Tibial artery (tissue), 4 donors: ENCODE measurements around the gene RAP2C.

Experiments
- DNase-seq, 2 donors: peaks; one replicate each; pipeline ENCODE4 v3.0.0-alpha.2; 2019
- H3K27ac ChIP-seq, 2 donors: fragments of 200-600 bp; sonication (generic) in 1 of 2; 1 replicate in 1 of 2; 2 replicates in 1 of 2; pipeline ENCODE4 v1.5.1; 2018 to 2019; ENCODE audit warnings: mild to moderate bottlenecking in 1 of 2
- H3K27me3 ChIP-seq, 2 donors: fragments of 200-600 bp; sonication (generic) in 1 of 2; one replicate each; pipeline versions ENCODE4 v1.5.1 to v1.6.0; 2016 to 2019
- H3K36me3 ChIP-seq, 3 donors: fragments of 200-600 bp; sonication (generic) in 2 of 3; one replicate each; pipeline ENCODE4 v1.5.1; 2016 to 2019; ENCODE audit warnings: mild to moderate bottlenecking in 2 of 3
- H3K4me1 ChIP-seq, 4 donors: fragments of 200-600 bp; sonication (generic) in 2 of 4; 1 replicate in 3 of 4; 2 replicates in 1 of 4; pipeline ENCODE4 v1.5.1; 2016 to 2019
- H3K4me3 ChIP-seq, 2 donors: fragments of 200-600 bp; sonication (generic) in 1 of 2; 1 replicate in 1 of 2; 2 replicates in 1 of 2; pipeline ENCODE4 v1.5.1; 2018 to 2019; ENCODE audit warnings: mild to moderate bottlenecking in 2 of 2
- H3K9me3 ChIP-seq, 3 donors: fragments of 200-600 bp; sonication (generic) in 1 of 3; one replicate each; pipeline ENCODE4 v1.5.1; 2016 to 2019
- CTCF ChIP-seq, 2 experiments: fragments of 200-600 bp in 1 of 2; fragments of 450-650 bp in 1 of 2; IDR thresholded peaks; one replicate each; pipeline ENCODE4 v1.5.1; 2017 to 2019; ENCODE audit warnings: antibody characterized with exemption in 2 of 2, mild to moderate bottlenecking in 1 of 2, moderate library complexity in 1 of 2
- intact Hi-C: fragments of 100-400 bp; cut with DNase I; formaldehyde crosslinking; loops from one replicate; pipeline ENCODE4 v1.15.0; 2023; ENCODE audit warnings: low total_unique reads

RAP2C gene

GRCh38 chrX:132218100-132218812 is 991 bp downstream of the RAP2C start:
- peak overlapping the region; percentile 96 to 99 for H3K27ac ChIP-seq
- intact Hi-C loops: loop anchor here (10.0 kb wide), 1 partner anchor 123 kb away; no protein-coding TSS in a partner anchor
- no peak for TF ChIP-seq CTCF (IDR thresholded peaks at IDR 0.05)
- peaks cover 0 to 24% (median 2%) of the 10 kb centered on the region in 4 donors for H3K4me1 ChIP-seq
- H3K27me3 ChIP-seq: no peaks in the 10 kb centered on the region
- H3K4me3 ChIP-seq: peak overlapping the region; percentile 84 to 92
- DNase-seq: peak; percentile 76 to 90
- H3K36me3 ChIP-seq: no peaks in the 10 kb centered on the region
- no peaks in the 10 kb centered on the region for H3K9me3 ChIP-seq

- intact Hi-C loops: loop anchor here (10.0 kb wide), 1 partner anchor 123 kb away; no protein-coding TSS in a partner anchor
- peak; percentile 60 to 80 for DNase-seq
- no peak for TF ChIP-seq CTCF (IDR thresholded peaks at IDR 0.05)
Measured at GRCh38 chrX:132217203-132218073, 1.8 kb downstream of the RAP2C start.

GRCh38 chrX:132216806-132217202 is 2.4 kb downstream of the RAP2C start:
- intact Hi-C loops: loop anchor here (10.0 kb wide), 1 partner anchor 122 kb away; no protein-coding TSS in a partner anchor
- no peak for DNase-seq
- Histone ChIP-seq H3K27me3 (no peaks in the 10 kb centered on the region), H3K27ac (peak overlapping the region; percentile 96 to 99), H3K4me1 (peaks cover 0 to 24% (median 2%) of the 10 kb centered on the region in 4 donors), H3K4me3 (peak overlapping the region; percentile 84 to 92), H3K9me3 (no peaks in the 10 kb centered on the region), H3K36me3 (no peaks in the 10 kb centered on the region)
- TF ChIP-seq CTCF (IDR thresholded peaks at IDR 0.05): no peak

More at GRCh38 chrX:132217203-132218073, 1.8 kb downstream of the RAP2C start:
- Histone ChIP-seq H3K4me1 (peaks cover 0 to 24% (median 2%) of the 10 kb centered on the region in 4 donors), H3K27ac (peak overlapping the region; percentile 96 to 99), H3K27me3 (no peaks in the 10 kb centered on the region), H3K9me3 (no peaks in the 10 kb centered on the region), H3K4me3 (peak overlapping the region; percentile 84 to 92), H3K36me3 (no peaks in the 10 kb centered on the region)

- Histone ChIP-seq H3K36me3 (no peaks in the 10 kb centered on the region), H3K4me3 (peak overlapping the region; percentile 84 to 92), H3K27ac (peak overlapping the region; percentile 96 to 99), H3K4me1 (peaks cover 0 to 24% (median 2%) of the 10 kb centered on the region in 4 donors), H3K27me3 (no peaks in the 10 kb centered on the region), H3K9me3 (no peaks in the 10 kb centered on the region)
- no peak for TF ChIP-seq CTCF (IDR thresholded peaks at IDR 0.05)
- no peak for DNase-seq
- intact Hi-C loops: loop anchor here (10.0 kb wide), 1 partner anchor 121 kb away; no protein-coding TSS in a partner anchor
Measured at GRCh38 chrX:132216283-132216682, 3.0 kb downstream of the RAP2C start.

GRCh38 chrX:132214518-132214917 is 4.7 kb downstream of the RAP2C start:
- Histone ChIP-seq H3K4me1 (peaks cover 0 to 23% (median under 1%) of the 10 kb centered on the region in 4 donors), H3K27me3 (no peaks in the 10 kb centered on the region), H3K27ac (no peak overlapping the region), H3K36me3 (no peaks in the 10 kb centered on the region), H3K9me3 (no peaks in the 10 kb centered on the region), H3K4me3 (no peak overlapping the region)
- intact Hi-C loops: loop anchor here (10.0 kb wide), 1 partner anchor 120 kb away; no protein-coding TSS in a partner anchor
- DNase-seq: no peak
- no peak for TF ChIP-seq CTCF (IDR thresholded peaks at IDR 0.05)
